GM18951 (cell line): ENCODE results near the gene BCS1L.
"Not testable (repeated sequence)": the region's sequence is repeated elsewhere in the genome, so short reads cannot be mapped to it uniquely, and the experiment has no call there.

Experiments
- POLR2A ChIP-seq: IDR thresholded peaks from 4 replicates; pipeline ENCODE4 v1.6.1; 2011; ENCODE audit warnings: mild to moderate bottlenecking; ENCODE audit not compliant: insufficient read length, insufficient read depth; ENCODE audit errors: extremely low read depth
- in situ Hi-C: fragments of 300-500 bp; cut with MboI; formaldehyde crosslinking; loops from one replicate; pipeline ENCODE4 v1.12.0; 2022; ENCODE audit warnings: low sequenced_read_pairs, mixed read lengths, inconsistent platforms; ENCODE audit not compliant: unreplicated experiment

BCS1L gene

DNA sequence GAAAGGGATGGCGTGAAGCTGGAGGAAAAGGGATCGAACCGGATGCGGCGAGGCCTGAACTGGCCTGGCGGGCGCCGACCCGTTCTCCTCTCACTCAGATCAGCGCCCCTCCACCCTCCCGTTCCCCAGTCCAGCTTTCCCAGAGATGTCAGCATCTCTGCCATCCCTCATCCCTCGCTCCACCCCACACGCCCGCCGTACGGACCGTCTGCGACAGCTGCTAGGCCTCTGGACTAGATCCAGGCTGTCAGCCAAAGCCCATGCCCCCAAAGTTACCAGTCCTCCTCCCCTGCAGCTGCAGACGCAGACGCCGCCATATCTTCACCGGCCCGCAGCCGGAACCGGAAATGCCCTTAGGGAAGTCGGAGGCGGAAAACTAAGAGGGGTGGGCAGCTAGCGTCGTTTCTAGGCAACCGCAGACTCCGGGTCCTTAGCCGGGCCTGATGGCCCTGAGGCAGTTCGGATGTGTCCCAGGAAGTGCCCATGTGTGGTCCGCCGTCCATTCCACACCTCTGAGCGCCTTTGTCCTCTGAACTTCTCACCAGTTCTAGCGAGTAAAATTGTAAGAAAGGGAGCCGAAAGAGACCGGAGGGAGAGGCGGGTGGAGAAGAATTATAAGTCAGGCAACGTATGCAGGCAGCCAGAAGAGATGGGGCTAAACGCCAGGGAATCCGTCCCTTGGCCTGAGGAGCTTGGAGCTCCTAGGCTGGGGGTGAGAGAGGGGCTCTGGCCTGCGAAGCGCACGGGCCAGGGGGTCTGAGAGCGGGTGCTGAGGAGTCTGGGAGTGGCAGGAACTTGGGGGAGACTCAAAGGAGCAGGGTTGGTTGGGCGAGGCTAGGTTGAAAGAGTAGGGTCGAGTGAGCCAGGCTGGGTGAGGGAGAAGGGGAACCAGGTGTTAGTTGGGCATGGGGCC, 12.4 kb downstream of the BCS1L start, which contains the start of the genes RNF25 and STK36:
TSS of gene RNF25 (minus strand) at position 349 of the 913 bp plus-strand sequence. CDS start at position 317, 32 bp downstream.
TSS of gene STK36 (plus strand) at position 433 of the 913 bp plus-strand sequence. CDS start 744 bp downstream, outside the sequence.
- TF ChIP-seq POLR2A: peak; percentile 84
- in situ Hi-C loops: no loop called here

DNA sequence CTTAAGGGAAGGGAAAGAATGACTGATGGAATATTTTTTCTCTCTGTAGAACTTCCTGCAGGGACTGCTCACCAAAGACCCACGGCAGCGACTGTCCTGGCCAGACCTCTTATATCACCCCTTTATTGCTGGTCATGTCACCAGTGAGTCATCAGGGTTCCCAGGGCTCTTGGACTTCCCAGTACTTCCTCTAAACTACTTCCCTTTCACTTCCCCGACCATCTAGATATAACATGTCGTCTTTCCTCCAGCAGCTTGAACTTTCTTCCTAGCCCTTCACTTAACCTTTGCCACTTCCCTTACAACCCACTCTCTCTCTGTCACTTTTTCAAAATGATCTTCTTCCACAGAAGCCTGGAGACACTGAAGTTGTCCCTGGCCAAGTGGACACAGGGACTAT, 19.6 kb downstream of the BCS1L start:
- TF ChIP-seq POLR2A: no peak
- in situ Hi-C loops: no loop called here

DNA sequence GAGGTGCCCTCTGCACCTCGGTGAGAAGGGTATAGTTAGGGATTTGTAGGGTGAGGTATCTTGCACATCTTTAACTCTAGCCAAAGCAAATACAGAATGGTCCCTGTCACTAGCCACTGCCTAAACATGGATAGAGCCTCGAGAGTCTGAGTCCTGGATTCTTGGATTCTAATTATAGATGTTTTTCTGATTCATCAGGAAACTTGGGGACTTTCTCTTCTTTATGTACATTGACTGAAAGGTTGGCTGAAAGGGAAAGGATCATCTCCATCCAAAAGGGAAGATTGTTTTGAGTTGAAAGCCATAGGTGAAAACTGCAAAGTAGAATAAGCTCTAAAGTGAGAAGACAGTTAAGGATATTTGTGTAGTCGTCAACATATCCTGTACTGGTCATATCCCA, 20.6 kb downstream of the BCS1L start:
- no peak for TF ChIP-seq POLR2A
- in situ Hi-C loops: no loop called here

DNA sequence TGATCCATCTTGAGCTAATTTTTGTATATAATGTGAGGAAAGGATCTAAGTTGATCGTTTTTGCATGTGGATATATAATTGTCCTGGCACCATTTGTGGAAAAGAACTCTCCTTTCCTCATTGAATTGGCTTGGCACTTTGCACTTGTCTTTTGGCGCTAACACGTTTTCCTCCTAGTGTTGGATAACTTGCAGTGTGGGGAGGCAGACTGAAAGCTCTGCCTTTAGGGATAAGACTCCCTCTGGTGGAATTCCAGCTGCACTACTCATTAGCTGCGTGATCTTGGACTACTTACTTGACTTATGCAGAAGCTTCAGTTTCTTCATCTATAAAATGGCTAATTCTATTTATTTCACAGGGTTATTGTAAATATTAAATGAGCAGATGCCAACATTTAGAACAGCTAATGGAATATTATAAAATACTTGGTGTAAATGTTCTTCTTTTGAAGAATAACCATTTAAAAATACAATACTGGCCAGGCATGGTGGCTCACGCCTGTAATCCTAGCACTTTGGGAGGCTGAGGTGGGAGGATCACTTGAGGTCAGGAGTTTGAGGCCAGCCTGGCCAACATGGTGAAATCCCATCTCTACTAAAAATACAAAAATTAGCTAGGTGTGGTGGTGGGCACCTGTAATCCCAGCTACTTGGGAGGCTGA, 28.0 kb downstream of the BCS1L start:
- in situ Hi-C loops: not testable (repeated sequence)

DNA sequence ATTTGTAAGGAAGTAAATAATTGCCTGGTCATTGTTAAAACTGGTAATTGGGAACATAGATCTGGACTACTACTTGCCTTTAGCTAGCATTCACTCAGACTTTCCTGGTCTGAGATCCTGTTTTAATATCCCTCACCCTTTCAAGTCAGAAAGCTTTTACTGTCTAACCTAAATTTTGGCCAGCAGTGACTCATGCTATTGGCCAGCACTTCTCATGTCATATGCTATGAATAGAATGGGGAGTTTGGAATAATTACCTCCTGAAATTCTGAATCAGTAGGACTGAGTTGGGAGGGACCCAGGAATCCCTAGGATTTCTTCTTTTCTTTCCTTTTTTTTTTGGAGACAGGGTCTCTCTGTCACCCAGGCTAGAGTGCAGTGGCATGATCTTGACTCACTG, 31.8 kb downstream of the BCS1L start:
- no peak for TF ChIP-seq POLR2A
- in situ Hi-C loops: no loop called here

DNA sequence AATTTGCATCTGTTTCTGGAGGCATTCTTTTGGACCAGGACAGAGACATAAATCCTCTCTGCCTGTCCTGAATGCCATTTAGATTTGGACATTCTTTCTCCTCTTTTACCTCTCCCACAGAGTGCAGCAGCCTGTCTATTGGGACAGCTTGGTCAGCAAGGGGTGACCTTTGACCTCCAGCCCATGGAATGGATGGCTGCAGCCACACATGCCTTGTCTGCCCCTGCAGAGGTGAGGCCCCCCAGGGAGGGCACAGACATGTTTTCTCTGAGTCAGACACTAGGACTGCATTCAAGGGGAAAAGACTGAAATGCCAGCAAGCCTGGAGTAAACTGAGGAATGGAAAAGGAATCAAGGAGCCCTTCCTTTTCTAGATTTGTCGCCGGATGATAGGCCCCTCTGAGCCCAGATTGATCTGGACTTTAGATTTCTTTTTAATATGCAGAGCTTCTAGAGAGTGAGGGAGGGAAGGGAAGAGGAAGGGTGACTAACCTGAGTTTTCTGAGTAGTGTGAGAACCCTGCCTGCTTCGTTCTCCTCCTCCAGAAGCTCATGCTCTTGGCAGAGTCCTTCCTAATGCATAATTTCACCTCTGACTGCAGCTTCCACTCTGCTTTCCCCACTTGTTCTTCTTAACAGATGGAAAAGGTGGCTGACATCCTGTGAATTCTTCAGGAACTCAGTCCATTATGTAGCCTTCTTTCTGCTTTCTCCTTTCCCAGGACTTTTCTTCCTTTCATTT, 35.1 kb downstream of the BCS1L start:
- in situ Hi-C loops: no loop called here
- TF ChIP-seq POLR2A: no peak

DNA sequence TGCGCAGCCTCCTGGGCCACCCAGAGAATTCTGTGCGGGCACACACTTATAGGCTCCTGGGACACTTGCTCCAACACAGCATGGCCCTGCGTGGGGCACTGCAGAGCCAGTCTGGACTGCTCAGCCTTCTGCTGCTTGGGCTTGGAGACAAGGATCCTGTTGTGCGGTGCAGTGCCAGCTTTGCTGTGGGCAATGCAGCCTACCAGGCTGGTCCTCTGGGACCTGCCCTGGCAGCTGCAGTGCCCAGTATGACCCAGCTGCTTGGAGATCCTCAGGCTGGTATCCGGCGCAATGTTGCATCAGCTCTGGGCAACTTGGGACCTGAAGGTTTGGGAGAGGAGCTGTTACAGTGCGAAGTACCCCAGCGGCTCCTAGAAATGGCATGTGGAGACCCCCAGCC, 39.4 kb downstream of the BCS1L start:
- no peak for TF ChIP-seq POLR2A
- in situ Hi-C loops: no loop called here

DNA sequence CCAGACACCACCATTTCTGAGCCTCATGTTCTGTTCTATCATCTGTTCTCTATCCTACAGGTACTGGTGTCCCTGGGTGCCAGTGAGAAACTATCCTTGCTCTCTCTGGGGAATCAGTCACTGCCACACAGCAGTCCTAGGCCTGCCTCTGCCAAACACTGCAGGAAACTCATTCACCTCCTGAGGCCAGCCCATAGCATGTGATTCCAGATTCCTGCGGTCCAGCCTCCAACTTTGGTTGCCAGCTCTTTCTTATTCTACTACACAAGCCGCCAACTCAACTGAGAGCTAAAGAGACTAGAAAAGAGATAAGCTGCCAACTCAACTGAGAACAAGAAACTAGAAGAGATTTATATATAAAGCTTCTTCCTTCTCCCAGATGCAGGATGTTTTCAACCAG, 42.3 kb downstream of the BCS1L start:
- TF ChIP-seq POLR2A: no peak
- in situ Hi-C loops: no loop called here

DNA sequence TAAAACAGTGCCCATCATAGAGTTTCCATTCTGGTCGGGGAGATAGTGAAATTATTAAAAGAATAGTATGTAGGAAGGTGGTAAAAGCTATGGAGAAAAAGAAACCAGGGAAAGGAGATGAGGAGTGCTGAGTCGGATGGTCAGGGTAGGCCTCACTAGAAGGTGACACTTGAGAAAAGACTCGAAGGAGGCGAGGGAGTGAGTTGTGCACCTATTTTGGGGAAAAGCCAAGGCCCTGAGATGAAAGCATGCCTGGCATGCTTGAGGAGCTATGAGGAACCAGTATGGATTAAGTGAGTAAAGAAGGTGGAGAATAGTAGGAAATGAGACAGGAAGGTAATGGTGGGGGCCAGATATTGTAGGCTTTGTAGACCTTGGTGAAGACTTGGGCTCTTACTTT, 43.9 kb downstream of the BCS1L start:
- no peak for TF ChIP-seq POLR2A
- in situ Hi-C loops: no loop called here

DNA sequence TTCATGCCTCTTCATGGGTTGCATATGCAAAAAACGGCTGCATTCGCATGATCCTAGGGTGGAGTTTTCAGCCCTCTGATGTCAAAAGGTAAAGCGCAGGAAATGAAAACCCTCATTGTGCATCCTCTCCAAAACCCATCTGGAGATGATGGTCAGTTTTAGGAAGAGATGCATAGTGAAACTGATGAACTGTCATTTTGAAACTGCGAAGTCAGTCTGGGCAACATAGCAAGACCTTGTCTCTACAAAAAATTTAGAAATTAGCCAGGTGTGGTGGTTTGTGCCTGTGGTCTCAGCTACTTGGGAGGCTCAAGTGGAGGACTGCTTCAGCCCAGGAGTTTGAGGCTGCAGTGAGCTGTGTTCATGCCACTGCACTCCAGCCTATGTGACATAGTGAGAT, 48.6 kb downstream of the BCS1L start:
- TF ChIP-seq POLR2A: no peak
- in situ Hi-C loops: no loop called here

DNA sequence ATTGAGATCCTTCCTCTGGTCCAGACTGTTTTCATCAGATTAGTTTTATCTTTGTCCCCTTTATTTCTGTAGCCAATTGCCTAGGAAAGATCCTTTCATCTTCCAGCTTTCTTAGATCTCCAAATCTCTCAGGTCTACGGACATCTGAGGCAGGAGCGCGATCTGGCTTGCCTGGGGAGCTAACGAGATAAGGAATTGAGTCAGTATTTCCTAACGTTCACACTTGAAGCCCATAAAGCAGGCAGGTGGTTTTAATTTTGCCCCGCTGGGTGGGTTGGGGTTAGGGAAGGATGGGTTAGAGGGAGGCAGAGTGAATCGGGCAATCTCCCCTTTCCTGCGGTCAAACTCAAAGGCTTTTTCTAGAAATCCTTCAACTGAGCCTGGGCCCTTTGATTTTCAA, 50.4 kb downstream of the BCS1L start:
- no peak for TF ChIP-seq POLR2A
- in situ Hi-C loops: no loop called here

DNA sequence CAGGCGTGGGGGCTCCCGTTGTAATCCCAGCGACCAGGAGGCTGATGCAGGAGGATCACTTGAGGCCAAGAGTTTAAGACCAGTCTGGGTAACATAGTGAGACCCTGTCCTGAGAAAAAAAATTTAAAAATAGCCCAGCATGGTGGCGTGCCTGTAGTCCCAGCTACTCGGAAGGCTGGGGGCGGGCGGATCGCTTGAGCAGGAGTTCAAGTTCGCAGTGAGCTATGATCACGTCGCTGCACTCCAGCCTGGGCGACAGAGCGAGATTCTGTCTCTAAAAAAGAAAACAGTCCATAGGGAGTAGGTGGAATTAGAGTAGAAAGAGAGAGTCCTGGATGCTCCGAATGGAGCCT, 50.8 kb downstream of the BCS1L start:
- TF ChIP-seq POLR2A: no peak
- in situ Hi-C loops: no loop called here

DNA sequence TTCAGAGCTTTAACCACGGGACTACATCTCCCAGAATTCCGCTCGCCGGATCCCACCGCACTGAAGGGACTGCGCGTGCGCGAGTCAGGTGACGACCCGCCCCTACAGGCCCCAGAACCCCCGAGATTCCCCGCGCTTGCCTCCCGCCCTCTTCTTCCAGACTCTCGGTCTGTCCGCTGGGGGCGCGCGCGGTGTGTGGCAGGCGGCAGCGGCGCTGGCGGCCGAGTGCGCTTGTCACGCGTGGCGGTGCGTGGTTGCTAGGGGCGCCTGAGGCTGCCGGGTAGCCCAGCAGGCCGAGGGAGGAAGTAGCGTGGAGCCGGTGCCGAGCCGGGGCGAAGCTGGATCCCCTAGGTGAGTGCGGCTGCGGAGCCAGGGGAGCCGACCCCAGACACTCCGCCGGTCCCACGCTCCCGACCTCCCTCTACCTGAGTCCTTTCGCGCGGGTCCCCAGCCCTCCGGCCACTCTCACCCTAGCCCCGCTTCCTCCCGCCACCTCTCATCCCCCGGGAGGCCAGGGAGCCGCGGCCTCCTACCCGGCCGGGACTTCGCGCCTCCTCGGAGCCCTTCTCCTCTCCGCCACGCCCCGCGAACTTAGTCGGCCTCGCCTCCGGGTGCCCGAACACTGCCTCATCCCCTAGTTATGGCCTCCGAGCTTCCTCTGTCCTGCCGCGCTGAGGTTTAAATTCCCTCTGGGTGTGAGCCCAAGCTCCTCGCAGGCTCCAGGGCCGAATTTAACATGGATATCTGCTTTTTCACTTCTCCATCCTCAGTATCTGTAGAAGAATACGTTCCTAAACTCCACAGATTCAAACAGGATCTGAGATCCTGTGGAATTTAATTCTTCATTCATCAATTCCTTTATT, 51.4 kb downstream of the BCS1L start, which contains the start of gene TTLL4:
TSS of gene TTLL4 (plus strand) at position 149 of the 863 bp plus-strand sequence. CDS start 26,842 bp downstream, outside the sequence.
- in situ Hi-C loops: no loop called here
- peak; percentile 82 for TF ChIP-seq POLR2A

DNA sequence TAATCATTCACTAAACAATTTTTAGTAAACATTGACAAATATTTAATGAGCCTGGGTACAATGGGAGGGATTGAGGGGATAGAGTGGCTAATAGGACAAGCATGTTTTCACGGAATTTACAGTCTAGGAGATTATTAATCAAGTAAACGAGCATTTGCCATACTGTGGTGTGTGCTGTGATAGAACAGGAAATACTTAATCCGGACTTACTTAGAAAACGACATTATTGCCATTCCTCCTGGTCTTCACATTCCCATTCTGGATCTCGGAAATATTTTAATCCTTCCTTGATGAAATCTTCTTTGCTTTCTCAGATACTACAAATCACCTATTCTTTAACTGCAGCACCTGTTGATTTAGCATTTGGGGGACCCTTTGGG, 52.1 kb downstream of the BCS1L start:
- in situ Hi-C loops: no loop called here
- TF ChIP-seq POLR2A: no peak
